HEK293 (cell line): ENCODE measurements around the gene TPP1.

Experiments
- CTCF ChIA-PET: fragments of 350-600 bp; formaldehyde crosslinking; extraction: SDS; loops from one replicate; lab custom pipeline; 2021; ENCODE audit warnings: antibody characterized with exemption; lab: Yijun Ruan, JAX
- POLR2A ChIA-PET: fragments of 300-600 bp; formaldehyde crosslinking; extraction: SDS; loops from one replicate; lab custom pipeline; 2020; ENCODE audit warnings: antibody characterized with exemption, inconsistent platforms; lab: Yijun Ruan, JAX
- H3K27ac ChIP-seq: fragments of 200-500 bp; sonication (Bioruptor generic); 2 replicates; pipeline ENCODE4 v1.5.1; 2014; ENCODE audit warnings: low read depth, low read length, control low read depth, inconsistent platforms; ENCODE audit errors: extremely low read depth
- H3K36me3 ChIP-seq, 2 experiments: fragments of 200-500 bp in 1 of 2; sonication (Bioruptor generic) in 1 of 2; 1 replicate in 1 of 2; 2 replicates in 1 of 2; pipeline ENCODE4 v1.5.1; 2014 to 2017; ENCODE audit warnings: inconsistent platforms in 2 of 2, low read length in 2 of 2; ENCODE audit not compliant: control insufficient read depth in 2 of 2, insufficient read depth in 1 of 2
- H3K4me1 ChIP-seq: fragments of 200-500 bp; sonication (Bioruptor generic); 2 replicates; pipeline ENCODE4 v1.5.1; 2014; ENCODE audit warnings: mild to moderate bottlenecking, low read length, inconsistent platforms; ENCODE audit not compliant: control insufficient read depth, insufficient read depth
- H3K4me3 ChIP-seq: 2 replicates; pipeline ENCODE4 v1.5.1; 2011; ENCODE audit warnings: low read depth, mild to moderate bottlenecking, control low read depth, low read length, moderate library complexity
- H3K9me3 ChIP-seq: fragments of 200-500 bp; sonication (Bioruptor generic); 2 replicates; pipeline ENCODE4 v1.5.1; 2014; ENCODE audit warnings: low read depth, low read length, inconsistent platforms; ENCODE audit not compliant: control insufficient read depth, insufficient read depth
- WT1 ChIP-seq: fragments of 450-650 bp; formaldehyde crosslinking; IDR thresholded peaks from 2 replicates; pipeline ENCODE4 v1.5.1; 2016; ENCODE audit warnings: missing biosample characterization, missing genetic modification characterization
- ZIC2 ChIP-seq: fragments of 450-650 bp; formaldehyde crosslinking; IDR thresholded peaks from 2 replicates; pipeline ENCODE4 v1.5.1; 2016; ENCODE audit warnings: missing biosample characterization, missing genetic modification characterization
- ZNF132 ChIP-seq: fragments of 450-650 bp; formaldehyde crosslinking; IDR thresholded peaks from 2 replicates; pipeline ENCODE4 v1.5.1; 2017; ENCODE audit warnings: missing biosample characterization, missing genetic modification characterization, borderline replicate concordance
- ZNF2 ChIP-seq: fragments of 450-650 bp; formaldehyde crosslinking; IDR thresholded peaks from 2 replicates; pipeline ENCODE4 v1.5.1; 2016; ENCODE audit warnings: missing biosample characterization, missing genetic modification characterization
- ZNF274 ChIP-seq, 2 experiments: fragments of 200-500 bp in 1 of 2; fragments of 450-650 bp in 1 of 2; sonication (Bioruptor generic) in 1 of 2; formaldehyde crosslinking in 1 of 2; IDR thresholded peaks; 2 replicates each; pipeline versions ENCODE4 v1.5.1 to v1.6.1; 2014 to 2016; ENCODE audit warnings: borderline replicate concordance in 1 of 2, inconsistent platforms in 1 of 2, low read length in 1 of 2, missing biosample characterization in 1 of 2, missing genetic modification characterization in 1 of 2
- ZNF404 ChIP-seq: fragments of 450-650 bp; formaldehyde crosslinking; IDR thresholded peaks from 2 replicates; pipeline ENCODE4 v1.5.1; 2017; ENCODE audit warnings: missing biosample characterization, missing genetic modification characterization
- ZNF501 ChIP-seq: fragments of 450-650 bp; formaldehyde crosslinking; IDR thresholded peaks from 2 replicates; pipeline ENCODE4 v1.5.1; 2016; ENCODE audit warnings: missing biosample characterization, missing genetic modification characterization
- ZNF555 ChIP-seq: fragments of 450-650 bp; formaldehyde crosslinking; conservative IDR thresholded peaks from 2 replicates; pipeline ENCODE4 v1.5.1; 2017; ENCODE audit warnings: missing biosample characterization, mild to moderate bottlenecking, missing genetic modification characterization, inconsistent platforms
- ZNF623 ChIP-seq: fragments of 450-650 bp; formaldehyde crosslinking; IDR thresholded peaks from 2 replicates; pipeline ENCODE4 v1.5.1; 2016; ENCODE audit warnings: missing biosample characterization, missing genetic modification characterization
- ZNF707 ChIP-seq: fragments of 450-650 bp; formaldehyde crosslinking; IDR thresholded peaks from 2 replicates; pipeline ENCODE4 v1.5.1; 2016; ENCODE audit warnings: missing biosample characterization, missing genetic modification characterization
- ZXDB ChIP-seq: fragments of 450-650 bp; formaldehyde crosslinking; IDR thresholded peaks from 2 replicates; pipeline ENCODE4 v1.5.1; 2016; ENCODE audit warnings: missing biosample characterization, missing genetic modification characterization
- TF ChIP-seq, protein P1 (sequence below): fragments of 450-650 bp; formaldehyde crosslinking; IDR thresholded peaks from 2 replicates; pipeline ENCODE4 v1.5.1; 2016; ENCODE audit warnings: missing biosample characterization, missing genetic modification characterization
- TF ChIP-seq, protein P2 (sequence below): fragments of 450-650 bp; formaldehyde crosslinking; IDR thresholded peaks from 2 replicates; pipeline ENCODE4 v1.5.1; 2016; ENCODE audit warnings: missing biosample characterization, missing genetic modification characterization, low read depth
- TF ChIP-seq, protein P3 (sequence below): fragments of 450-650 bp; formaldehyde crosslinking; IDR thresholded peaks from 2 replicates; pipeline ENCODE4 v1.5.1; 2017; ENCODE audit warnings: missing biosample characterization, missing genetic modification characterization
- TF ChIP-seq, protein P4 (sequence below): fragments of 450-650 bp; formaldehyde crosslinking; IDR thresholded peaks from 2 replicates; pipeline ENCODE4 v1.5.1; 2016; ENCODE audit warnings: missing biosample characterization, missing genetic modification characterization
- TF ChIP-seq, protein P5 (sequence below): fragments of 450-650 bp; formaldehyde crosslinking; IDR thresholded peaks from 2 replicates; pipeline ENCODE4 v1.5.0; 2017; ENCODE audit warnings: missing biosample characterization, missing genetic modification characterization, borderline replicate concordance
- TF ChIP-seq, protein P6 (sequence below): fragments of 450-650 bp; formaldehyde crosslinking; IDR thresholded peaks from 2 replicates; pipeline ENCODE4 v1.5.1; 2016; ENCODE audit warnings: missing biosample characterization, missing genetic modification characterization

The TPP1 gene

DNA sequence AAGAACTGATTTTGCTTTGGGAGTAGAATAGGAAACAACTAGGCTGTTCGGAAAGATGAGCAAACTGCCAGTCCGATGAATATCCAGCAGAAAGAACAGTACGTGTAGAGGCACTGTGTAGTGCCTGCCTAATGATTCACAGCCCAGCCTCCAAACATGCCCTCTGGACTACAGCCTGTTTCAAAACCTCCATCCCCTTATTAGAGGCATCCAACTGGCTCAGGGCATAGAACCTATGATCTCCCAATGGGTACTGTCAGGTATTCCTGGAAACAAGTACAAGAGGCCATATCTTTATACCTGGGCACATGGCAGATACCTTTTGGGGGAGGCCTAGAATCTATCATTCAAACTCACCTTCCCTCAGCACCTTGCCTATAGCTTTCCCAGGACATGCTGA lies 20.7 kb downstream of the TPP1 start:
- H3K27ac ChIP-seq: no peak overlapping the region
- ChIA-PET POLR2A (no interaction called here), CTCF (no interaction called here)
- peaks cover 0 to 83% of the 10 kb centered on the region in 2 experiments; a peak in 1 of 3 replicates for H3K36me3 ChIP-seq
- TF ChIP-seq, protein P1, sequence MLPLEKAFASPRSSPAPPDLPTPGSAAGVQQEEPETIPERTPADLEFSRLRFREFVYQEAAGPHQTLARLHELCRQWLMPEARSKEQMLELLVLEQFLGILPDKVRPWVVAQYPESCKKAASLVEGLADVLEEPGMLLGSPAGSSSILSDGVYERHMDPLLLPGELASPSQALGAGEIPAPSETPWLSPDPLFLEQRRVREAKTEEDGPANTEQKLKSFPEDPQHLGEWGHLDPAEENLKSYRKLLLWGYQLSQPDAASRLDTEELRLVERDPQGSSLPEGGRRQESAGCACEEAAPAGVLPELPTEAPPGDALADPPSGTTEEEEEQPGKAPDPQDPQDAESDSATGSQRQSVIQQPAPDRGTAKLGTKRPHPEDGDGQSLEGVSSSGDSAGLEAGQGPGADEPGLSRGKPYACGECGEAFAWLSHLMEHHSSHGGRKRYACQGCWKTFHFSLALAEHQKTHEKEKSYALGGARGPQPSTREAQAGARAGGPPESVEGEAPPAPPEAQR (tag by site-specific recombination): no peak
- TF ChIP-seq ZIC2 (tag by site-specific recombination) (no peak), ZNF555 (no peak), ZNF2 (tag by site-specific recombination) (no peak)
- H3K9me3 ChIP-seq: no peaks in the 10 kb centered on the region
- H3K4me3 ChIP-seq: no peak overlapping the region
- no peaks in the 10 kb centered on the region for H3K4me1 ChIP-seq

DNA sequence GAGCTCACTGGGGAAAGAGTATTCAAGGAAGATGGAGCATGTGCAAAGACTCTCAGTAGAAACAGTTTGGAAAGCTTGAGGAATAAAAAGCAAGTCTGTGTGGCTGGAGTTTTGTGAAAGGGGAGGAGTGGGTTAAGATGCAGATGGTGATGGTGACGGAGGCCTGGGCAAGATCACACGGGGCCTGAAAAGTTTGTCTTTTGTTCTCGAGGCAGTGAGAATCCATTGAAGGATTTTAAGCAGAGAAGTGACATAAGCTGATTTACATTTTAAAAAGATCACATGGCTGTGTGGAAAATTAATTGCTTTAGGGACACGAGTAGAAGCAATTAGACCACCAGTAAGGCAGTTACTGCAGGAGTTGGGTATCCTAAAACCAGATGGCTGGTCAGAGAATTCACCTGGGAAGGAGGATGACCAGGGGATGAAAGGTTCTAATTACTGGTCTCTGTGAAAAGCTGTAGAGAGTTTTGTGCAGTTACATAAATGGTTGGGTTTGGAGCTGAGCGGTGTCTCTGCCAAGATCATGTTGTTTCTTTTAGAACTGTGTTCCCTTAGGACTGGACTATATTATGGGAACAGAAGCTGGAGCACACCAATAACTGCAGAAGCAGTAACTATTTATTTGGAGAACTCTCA lies 22.9 kb downstream of the TPP1 start:
- POLR2A ChIA-PET: interaction anchor here (0.8 to 1.2 kb wide), 3 partner anchors 15 to 87 kb away, joined by 3 to 5 read pairs (median 3); partner anchors contain the start of genes MRPL17, TAF10 and TPP1

DNA sequence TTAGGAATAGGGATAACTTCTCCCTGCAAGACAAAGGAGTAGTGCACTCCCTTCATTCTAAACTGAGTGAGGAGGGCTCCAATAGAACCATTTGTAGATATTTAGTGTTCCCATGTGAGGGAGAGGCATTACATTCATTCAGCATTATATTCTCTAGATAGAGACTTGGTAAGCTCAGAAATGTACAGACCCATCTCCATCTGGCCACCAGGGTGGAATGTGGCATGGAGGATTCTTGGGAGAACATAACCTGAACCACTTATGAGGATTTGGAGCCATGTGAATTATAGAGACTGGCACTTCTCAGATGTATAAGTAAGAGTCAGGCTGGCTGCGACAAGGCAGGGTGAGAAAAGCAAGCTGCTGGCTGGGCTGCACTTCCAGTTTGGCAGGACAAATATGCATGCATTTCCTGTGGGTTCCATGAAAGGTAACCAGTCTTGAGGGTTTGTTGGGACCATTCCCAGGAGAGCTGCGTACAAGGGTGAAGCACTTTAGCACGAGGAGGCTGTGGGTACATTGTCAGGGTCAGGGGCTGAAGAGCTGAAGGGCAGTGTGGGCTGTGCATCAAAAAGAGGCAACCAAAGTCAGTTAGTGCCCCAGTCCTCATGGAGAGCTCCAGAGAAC lies 25.0 kb downstream of the TPP1 start:
- ChIA-PET CTCF (interaction anchor here (0.6 to 2.4 kb wide), 3 partner anchors 63 to 215 kb away, joined by 3 to 10 read pairs (median 3); no protein-coding TSS in a partner anchor), POLR2A (interaction anchor here (0.6 to 1.3 kb wide), 4 partner anchors 10 to 89 kb away, joined by 3 to 4 read pairs (median 3); partner anchors contain the start of genes MRPL17 and TAF10)
- Histone ChIP-seq H3K9me3 (no peaks in the 10 kb centered on the region), H3K27ac (no peak overlapping the region), H3K4me1 (no peaks in the 10 kb centered on the region), H3K4me3 (no peak overlapping the region), H3K36me3 (peaks cover 0 to 74% of the 10 kb centered on the region in 2 experiments)
- TF ChIP-seq WT1 (tag by site-specific recombination) (no peak), ZNF501 (tag by site-specific recombination) (no peak), ZNF2 (tag by site-specific recombination) (no peak), ZNF274 (IDR thresholded peaks at IDR 0.05; ENCODE audit: low read length) (no peak), ZNF274 (tag by site-specific recombination; IDR thresholded peaks at IDR 0.05; ENCODE audit: borderline replicate concordance) (no peak), ZNF132 (no peak), ZNF707 (tag by site-specific recombination) (no peak), ZXDB (tag by site-specific recombination) (no peak)
- TF ChIP-seq, protein P2, sequence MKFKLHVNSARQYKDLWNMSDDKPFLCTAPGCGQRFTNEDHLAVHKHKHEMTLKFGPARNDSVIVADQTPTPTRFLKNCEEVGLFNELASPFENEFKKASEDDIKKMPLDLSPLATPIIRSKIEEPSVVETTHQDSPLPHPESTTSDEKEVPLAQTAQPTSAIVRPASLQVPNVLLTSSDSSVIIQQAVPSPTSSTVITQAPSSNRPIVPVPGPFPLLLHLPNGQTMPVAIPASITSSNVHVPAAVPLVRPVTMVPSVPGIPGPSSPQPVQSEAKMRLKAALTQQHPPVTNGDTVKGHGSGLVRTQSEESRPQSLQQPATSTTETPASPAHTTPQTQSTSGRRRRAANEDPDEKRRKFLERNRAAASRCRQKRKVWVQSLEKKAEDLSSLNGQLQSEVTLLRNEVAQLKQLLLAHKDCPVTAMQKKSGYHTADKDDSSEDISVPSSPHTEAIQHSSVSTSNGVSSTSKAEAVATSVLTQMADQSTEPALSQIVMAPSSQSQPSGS (tag by site-specific recombination): no peak
- TF ChIP-seq, protein P3, sequence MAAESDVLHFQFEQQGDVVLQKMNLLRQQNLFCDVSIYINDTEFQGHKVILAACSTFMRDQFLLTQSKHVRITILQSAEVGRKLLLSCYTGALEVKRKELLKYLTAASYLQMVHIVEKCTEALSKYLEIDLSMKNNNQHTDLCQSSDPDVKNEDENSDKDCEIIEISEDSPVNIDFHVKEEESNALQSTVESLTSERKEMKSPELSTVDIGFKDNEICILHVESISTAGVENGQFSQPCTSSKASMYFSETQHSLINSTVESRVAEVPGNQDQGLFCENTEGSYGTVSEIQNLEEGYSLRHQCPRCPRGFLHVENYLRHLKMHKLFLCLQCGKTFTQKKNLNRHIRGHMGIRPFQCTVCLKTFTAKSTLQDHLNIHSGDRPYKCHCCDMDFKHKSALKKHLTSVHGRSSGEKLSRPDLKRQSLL (tag by site-specific recombination): no peak
- TF ChIP-seq, protein P4, sequence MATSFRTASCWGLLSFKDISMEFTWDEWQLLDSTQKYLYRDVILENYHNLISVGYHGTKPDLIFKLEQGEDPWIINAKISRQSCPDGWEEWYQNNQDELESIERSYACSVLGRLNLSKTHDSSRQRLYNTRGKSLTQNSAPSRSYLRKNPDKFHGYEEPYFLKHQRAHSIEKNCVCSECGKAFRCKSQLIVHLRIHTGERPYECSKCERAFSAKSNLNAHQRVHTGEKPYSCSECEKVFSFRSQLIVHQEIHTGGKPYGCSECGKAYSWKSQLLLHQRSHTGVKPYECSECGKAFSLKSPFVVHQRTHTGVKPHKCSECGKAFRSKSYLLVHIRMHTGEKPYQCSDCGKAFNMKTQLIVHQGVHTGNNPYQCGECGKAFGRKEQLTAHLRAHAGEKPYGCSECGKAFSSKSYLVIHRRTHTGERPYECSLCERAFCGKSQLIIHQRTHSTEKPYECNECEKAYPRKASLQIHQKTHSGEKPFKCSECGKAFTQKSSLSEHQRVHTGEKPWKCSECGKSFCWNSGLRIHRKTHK (tag by site-specific recombination): no peak
- TF ChIP-seq, protein P5, sequence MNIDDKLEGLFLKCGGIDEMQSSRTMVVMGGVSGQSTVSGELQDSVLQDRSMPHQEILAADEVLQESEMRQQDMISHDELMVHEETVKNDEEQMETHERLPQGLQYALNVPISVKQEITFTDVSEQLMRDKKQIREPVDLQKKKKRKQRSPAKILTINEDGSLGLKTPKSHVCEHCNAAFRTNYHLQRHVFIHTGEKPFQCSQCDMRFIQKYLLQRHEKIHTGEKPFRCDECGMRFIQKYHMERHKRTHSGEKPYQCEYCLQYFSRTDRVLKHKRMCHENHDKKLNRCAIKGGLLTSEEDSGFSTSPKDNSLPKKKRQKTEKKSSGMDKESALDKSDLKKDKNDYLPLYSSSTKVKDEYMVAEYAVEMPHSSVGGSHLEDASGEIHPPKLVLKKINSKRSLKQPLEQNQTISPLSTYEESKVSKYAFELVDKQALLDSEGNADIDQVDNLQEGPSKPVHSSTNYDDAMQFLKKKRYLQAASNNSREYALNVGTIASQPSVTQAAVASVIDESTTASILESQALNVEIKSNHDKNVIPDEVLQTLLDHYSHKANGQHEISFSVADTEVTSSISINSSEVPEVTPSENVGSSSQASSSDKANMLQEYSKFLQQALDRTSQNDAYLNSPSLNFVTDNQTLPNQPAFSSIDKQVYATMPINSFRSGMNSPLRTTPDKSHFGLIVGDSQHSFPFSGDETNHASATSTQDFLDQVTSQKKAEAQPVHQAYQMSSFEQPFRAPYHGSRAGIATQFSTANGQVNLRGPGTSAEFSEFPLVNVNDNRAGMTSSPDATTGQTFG: no peak
- TF ChIP-seq, protein P6, sequence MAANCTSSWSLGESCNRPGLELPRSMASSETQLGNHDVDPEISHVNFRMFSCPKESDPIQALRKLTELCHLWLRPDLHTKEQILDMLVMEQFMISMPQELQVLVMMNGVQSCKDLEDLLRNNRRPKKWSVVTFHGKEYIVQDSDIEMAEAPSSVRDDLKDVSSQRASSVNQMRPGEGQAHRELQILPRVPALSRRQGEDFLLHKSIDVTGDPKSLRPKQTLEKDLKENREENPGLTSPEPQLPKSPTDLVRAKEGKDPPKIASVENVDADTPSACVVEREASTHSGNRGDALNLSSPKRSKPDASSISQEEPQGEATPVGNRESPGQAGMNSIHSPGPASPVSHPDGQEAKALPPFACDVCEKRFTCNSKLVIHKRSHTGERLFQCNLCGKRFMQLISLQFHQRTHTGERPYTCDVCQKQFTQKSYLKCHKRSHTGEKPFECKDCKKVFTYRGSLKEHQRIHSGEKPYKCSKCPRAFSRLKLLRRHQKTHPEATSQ: no peak

More for the DNA sequence above, 22.9 kb downstream of the TPP1 start:
- Histone ChIP-seq H3K9me3 (no peaks in the 10 kb centered on the region), H3K4me1 (no peaks in the 10 kb centered on the region), H3K27ac (no peak overlapping the region), H3K4me3 (no peak overlapping the region), H3K36me3 (peaks cover 0 to 95% of the 10 kb centered on the region in 2 experiments; a peak in 2 of 3 replicates)
- CTCF ChIA-PET: interaction anchor here (0.6 to 1.1 kb wide), 2 partner anchors 52 to 72 kb away, joined by 3 to 5 read pairs; no protein-coding TSS in a partner anchor
- no peak for TF ChIP-seq ZIC2 (tag by site-specific recombination)
- no peak for TF ChIP-seq ZNF623 (tag by site-specific recombination)
- no peak for TF ChIP-seq ZNF404 (tag by site-specific recombination)
